Fibroblast of pulmonary artery (primary cell): ENCODE results near the gene RREB1.

Source experiments
- DNase-seq: peaks from one replicate; pipeline ENCODE4 v3.0.0-alpha.2; 2010; ENCODE audit warnings: low read depth
- H3K4me3 ChIP-seq: replicated peaks from 2 replicates; pipeline ENCODE4 v1.5.1; 2011; ENCODE audit warnings: low read depth, mild to moderate bottlenecking, control low read depth, low read length, moderate library complexity
- TF ChIP-seq, protein P1 (sequence below): IDR thresholded peaks from 2 replicates; pipeline ENCODE4 v1.5.1; 2011; ENCODE audit warnings: mild to moderate bottlenecking, control low read depth, low read length, inconsistent platforms; ENCODE audit errors: missing control alignments

RREB1 gene

GRCh38 chr6:7219310-7219709 lies 111.5 kb downstream of the RREB1 start:
- TF ChIP-seq, protein P1, sequence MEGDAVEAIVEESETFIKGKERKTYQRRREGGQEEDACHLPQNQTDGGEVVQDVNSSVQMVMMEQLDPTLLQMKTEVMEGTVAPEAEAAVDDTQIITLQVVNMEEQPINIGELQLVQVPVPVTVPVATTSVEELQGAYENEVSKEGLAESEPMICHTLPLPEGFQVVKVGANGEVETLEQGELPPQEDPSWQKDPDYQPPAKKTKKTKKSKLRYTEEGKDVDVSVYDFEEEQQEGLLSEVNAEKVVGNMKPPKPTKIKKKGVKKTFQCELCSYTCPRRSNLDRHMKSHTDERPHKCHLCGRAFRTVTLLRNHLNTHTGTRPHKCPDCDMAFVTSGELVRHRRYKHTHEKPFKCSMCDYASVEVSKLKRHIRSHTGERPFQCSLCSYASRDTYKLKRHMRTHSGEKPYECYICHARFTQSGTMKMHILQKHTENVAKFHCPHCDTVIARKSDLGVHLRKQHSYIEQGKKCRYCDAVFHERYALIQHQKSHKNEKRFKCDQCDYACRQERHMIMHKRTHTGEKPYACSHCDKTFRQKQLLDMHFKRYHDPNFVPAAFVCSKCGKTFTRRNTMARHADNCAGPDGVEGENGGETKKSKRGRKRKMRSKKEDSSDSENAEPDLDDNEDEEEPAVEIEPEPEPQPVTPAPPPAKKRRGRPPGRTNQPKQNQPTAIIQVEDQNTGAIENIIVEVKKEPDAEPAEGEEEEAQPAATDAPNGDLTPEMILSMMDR = no peak
- H3K4me3 ChIP-seq = no peak overlapping the region
- DNase-seq = peak; percentile 20

DNA sequence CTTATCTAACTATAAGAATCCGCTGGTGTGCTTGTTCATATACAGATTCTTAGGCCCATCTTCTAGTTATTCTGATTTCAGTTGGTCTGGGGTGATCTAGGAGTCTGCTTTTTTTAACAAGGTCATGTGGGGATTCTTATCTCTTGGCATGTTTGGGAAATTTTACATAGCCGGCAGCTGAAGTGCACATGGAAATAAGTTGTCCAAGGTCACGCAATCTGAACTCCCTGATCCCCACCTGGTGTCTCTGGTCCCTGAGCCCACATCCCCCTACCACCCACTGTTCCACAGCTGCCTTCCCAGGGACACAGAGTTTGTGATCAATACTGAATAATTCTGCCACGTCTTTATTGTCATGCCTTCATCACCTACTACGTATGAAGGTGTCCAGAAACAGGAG lies 114.4 kb downstream of the RREB1 start:
- no peak overlapping the region for H3K4me3 ChIP-seq
- TF ChIP-seq, protein P1 = no peak
- no peak for DNase-seq

DNA sequence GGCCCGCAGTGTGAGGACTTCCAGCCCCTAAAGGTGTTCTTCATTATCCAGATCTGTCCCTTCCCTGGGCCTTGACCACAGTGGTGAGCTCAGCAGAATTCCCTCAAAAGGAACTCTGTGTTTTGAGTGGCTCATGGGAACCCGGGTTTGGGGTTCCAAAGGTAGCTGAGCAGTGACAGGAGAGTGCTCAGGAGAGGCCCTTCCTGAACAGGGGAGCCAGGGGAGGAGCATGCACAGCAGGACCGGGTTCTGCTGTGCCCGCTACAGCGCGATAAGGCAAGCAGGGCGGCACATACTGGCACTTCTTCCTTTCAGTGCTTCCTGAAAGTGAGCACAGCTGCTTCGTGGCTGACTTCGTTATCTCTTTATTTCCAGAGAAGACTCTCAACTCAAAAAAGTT lies 117.0 kb downstream of the RREB1 start:
- H3K4me3 ChIP-seq = no peak overlapping the region
- TF ChIP-seq, protein P1 = no peak
- DNase-seq = no peak

GRCh38 chr6:7228662-7229375 lies 121.1 kb downstream of the RREB1 start:
- DNase-seq = no peak
- no peak overlapping the region for H3K4me3 ChIP-seq
- TF ChIP-seq, protein P1 = no peak

DNA sequence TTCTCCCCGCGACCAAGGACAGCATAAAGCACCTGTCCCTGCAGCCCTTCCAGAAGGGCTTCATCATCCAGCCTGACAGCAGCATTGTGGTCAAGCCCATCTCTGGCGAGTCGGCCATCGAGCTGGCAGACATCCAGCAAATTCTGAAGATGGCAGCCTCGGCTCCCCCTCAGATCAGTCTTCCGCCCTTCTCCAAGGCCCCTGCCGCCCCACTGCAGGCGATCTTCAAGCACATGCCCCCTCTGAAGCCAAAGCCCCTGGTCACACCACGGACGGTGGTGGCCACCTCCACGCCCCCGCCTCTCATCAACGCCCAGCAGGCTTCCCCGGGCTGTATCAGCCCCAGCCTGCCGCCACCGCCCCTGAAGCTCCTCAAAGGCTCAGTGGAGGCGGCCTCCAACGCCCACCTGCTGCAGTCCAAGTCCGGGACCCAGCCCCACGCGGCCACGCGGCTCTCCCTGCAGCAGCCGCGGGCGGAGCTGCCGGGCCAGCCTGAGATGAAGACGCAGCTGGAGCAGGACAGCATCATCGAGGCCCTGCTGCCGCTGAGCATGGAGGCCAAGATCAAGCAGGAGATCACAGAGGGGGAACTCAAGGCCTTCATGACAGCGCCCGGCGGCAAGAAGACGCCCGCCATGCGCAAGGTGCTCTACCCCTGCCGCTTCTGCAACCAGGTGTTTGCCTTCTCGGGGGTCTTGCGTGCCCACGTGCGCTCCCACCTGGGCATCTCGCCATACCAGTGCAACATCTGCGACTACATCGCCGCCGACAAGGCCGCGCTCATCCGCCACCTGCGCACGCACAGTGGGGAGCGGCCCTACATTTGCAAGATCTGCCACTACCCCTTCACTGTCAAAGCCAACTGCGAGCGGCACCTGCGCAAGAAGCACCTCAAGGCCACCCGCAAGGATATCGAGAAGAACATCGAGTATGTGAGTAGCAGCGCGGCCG lies 121.9 kb downstream of the RREB1 start:
- TF ChIP-seq, protein P1 = no peak
- H3K4me3 ChIP-seq = no peak overlapping the region
- DNase-seq = no peak

- DNase-seq = no peak
- H3K4me3 ChIP-seq = no peak overlapping the region
- TF ChIP-seq, protein P1 = no peak
Observed at GRCh38 chr6:7230327-7230691, 122.5 kb downstream of the RREB1 start.
